HepG2 (cell line): ENCODE results near the gene ADAMTS12. TPM values are rescaled to one million over a fixed set of nuclear protein-coding genes. Genes with fewer than 3 reads are reported as not detected.

ENCODE experiments used
- ATAC-seq: fragments of 200-7000 bp; cut with Tn5 transposase; 3 replicates; pipeline ENCODE4 v1.9.1; 2020; ENCODE audit warnings: mild to moderate bottlenecking, moderate library complexity
- BruUV-seq: library from RNA; stranded (reverse); fragments of 400-500 nt; replicated peaks from 2 replicates; lab custom pipeline; 2021; lab: Mats Ljungman, UMichigan
- CTCF ChIA-PET: fragments of 300-600 bp; formaldehyde crosslinking; extraction: SDS; loops from one replicate; lab custom pipeline; 2021; ENCODE audit warnings: low total read pairs, inconsistent platforms, low intra/inter-chr PET ratio; lab: Yijun Ruan, JAX
- POLR2A ChIA-PET: fragments of 350-600 bp; sonication (Branson Sonifier 250); formaldehyde crosslinking; loops from one replicate; lab custom pipeline; 2020; ENCODE audit warnings: antibody characterized with exemption, inconsistent platforms; lab: Yijun Ruan, JAX
- DNase-seq: peaks from one replicate; pipeline ENCODE4 v3.0.0-alpha.2; 2015; ENCODE audit warnings: low spot score
- FAIRE-seq: peaks from 3 replicates; lab custom pipeline; 2011; peaks lifted over from hg19 to GRCh38; lab: Jason Lieb, UNC
- H2AFZ ChIP-seq: one replicate; pipeline ENCODE4 v1.6.1; 2011; ENCODE audit warnings: low read length, inconsistent platforms
- H3K27ac ChIP-seq: fragments of 300-600 bp; 3 replicates; pipeline ENCODE4 v1.8.0; 2011; ENCODE audit warnings: mixed run types, mild to moderate bottlenecking, mixed read lengths, low read length, inconsistent platforms; ENCODE audit not compliant: insufficient read depth; ENCODE audit errors: extremely low read length
- H3K27me3 ChIP-seq, 2 experiments: fragments of 200-600 bp in 1 of 2; 2 replicates in 1 of 2; 3 replicates in 1 of 2; pipeline versions ENCODE4 v1.6.0 to v1.8.0; 2011; ENCODE audit warnings: low read length in 2 of 2, mild to moderate bottlenecking in 2 of 2, moderate library complexity in 2 of 2, inconsistent platforms in 1 of 2; ENCODE audit not compliant: insufficient read depth in 2 of 2, control insufficient read depth in 1 of 2
- H3K36me3 ChIP-seq, 2 experiments: fragments of 200-600 bp in 1 of 2; replicated peaks in 1 of 2; 2 replicates in 1 of 2; 3 replicates in 1 of 2; pipeline versions ENCODE4 v1.5.1 to v1.8.0; 2011; ENCODE audit warnings: low read length in 2 of 2, inconsistent platforms in 1 of 2; ENCODE audit not compliant: insufficient read depth in 2 of 2, control insufficient read depth in 1 of 2
- H3K4me1 ChIP-seq: 2 replicates; pipeline ENCODE4 v1.5.1; 2012; ENCODE audit warnings: low read length, inconsistent platforms; ENCODE audit not compliant: insufficient read depth
- H3K4me2 ChIP-seq: 2 replicates; pipeline ENCODE4 v1.6.0; 2011; ENCODE audit warnings: low read depth, low read length, inconsistent platforms
- H3K4me3 ChIP-seq, 3 experiments: fragments of 200-600 bp in 1 of 3; sonication (generic), shearing (Covaris generic) in 1 of 3; replicated peaks in 1 of 3; 2 replicates each; pipeline ENCODE4 v1.5.1; 2011 to 2016; ENCODE audit warnings: low read length in 3 of 3, inconsistent platforms in 2 of 3, low read depth in 2 of 3, mild to moderate bottlenecking in 2 of 3, control low read depth in 1 of 3, mixed read lengths in 1 of 3; ENCODE audit not compliant: insufficient read depth in 1 of 3
- H3K79me2 ChIP-seq: one replicate; pipeline ENCODE4 v1.6.1; 2011; ENCODE audit warnings: low read length, inconsistent platforms; ENCODE audit not compliant: insufficient read depth
- H3K9ac ChIP-seq: 2 replicates; pipeline ENCODE4 v1.6.0; 2011; ENCODE audit warnings: mild to moderate bottlenecking, low read depth, low read length, inconsistent platforms; ENCODE audit not compliant: insufficient read depth
- H3K9me3 ChIP-seq: 2 replicates; pipeline ENCODE4 v1.5.1; 2012; ENCODE audit warnings: mild to moderate bottlenecking, low read length
- H4K20me1 ChIP-seq: 2 replicates; pipeline ENCODE4 v1.6.0; 2011; ENCODE audit warnings: inconsistent platforms, mild to moderate bottlenecking, low read length, moderate library complexity; ENCODE audit not compliant: insufficient read depth
- HOXA3 ChIP-seq: sonication (generic); formaldehyde crosslinking; IDR thresholded peaks from 2 replicates; pipeline ENCODE4 v1.5.0; 2020; ENCODE audit warnings: missing genetic modification reagents
- KDM3A ChIP-seq: IDR thresholded peaks from 2 replicates; pipeline ENCODE4 v1.6.1; 2018; ENCODE audit warnings: low read depth, missing compliant biosample characterization
- MBNL3 ChIP-seq: fragments of 250-450 bp; sonication (Bioruptor Pico); conservative IDR thresholded peaks from 2 replicates; pipeline ENCODE4 v1.8.0; 2022; ENCODE audit warnings: mild to moderate bottlenecking, inconsistent platforms
- PITX1 ChIP-seq: sonication (generic); formaldehyde crosslinking; IDR thresholded peaks from 2 replicates; pipeline ENCODE4 v1.5.1; 2020; ENCODE audit warnings: mild to moderate bottlenecking, missing genetic modification reagents
- RARG ChIP-seq: sonication (generic); formaldehyde crosslinking; IDR thresholded peaks from 2 replicates; pipeline ENCODE4 v1.4.0; 2020; ENCODE audit warnings: low read depth, mild to moderate bottlenecking, missing genetic modification reagents
- RBAK ChIP-seq: sonication (generic); formaldehyde crosslinking; IDR thresholded peaks from 2 replicates; pipeline ENCODE4 v1.5.1; 2020; ENCODE audit warnings: mild to moderate bottlenecking, missing genetic modification reagents
- RNF2 ChIP-seq: fragments of 450-650 bp; conservative IDR thresholded peaks from 2 replicates; pipeline ENCODE4 v1.6.1; 2016; ENCODE audit warnings: low read depth
- YY1 ChIP-seq: IDR thresholded peaks from 2 replicates; pipeline ENCODE4 v1.6.1; 2011; ENCODE audit warnings: low read length, low read depth, moderate library complexity, mild to moderate bottlenecking; ENCODE audit not compliant: insufficient read depth, insufficient replicate concordance
- ZNF143 ChIP-seq: sonication (generic); formaldehyde crosslinking; IDR thresholded peaks from 2 replicates; pipeline ENCODE4 v1.4.0; 2020; ENCODE audit warnings: missing genetic modification reagents
- ZNF34 ChIP-seq: sonication (generic); formaldehyde crosslinking; IDR thresholded peaks from 2 replicates; pipeline ENCODE4 v1.4.0; 2020; ENCODE audit warnings: mild to moderate bottlenecking, missing genetic modification reagents, borderline replicate concordance
- ZNF7 ChIP-seq: IDR thresholded peaks from 2 replicates; pipeline ENCODE4 v1.6.1; 2016; ENCODE audit warnings: missing biosample characterization, missing genetic modification reagents
- ZNF773 ChIP-seq: sonication (generic); formaldehyde crosslinking; IDR thresholded peaks from 2 replicates; pipeline ENCODE4 v1.4.0; 2020; ENCODE audit warnings: missing genetic modification reagents, borderline replicate concordance
- ZNF816 ChIP-seq: sonication (generic); formaldehyde crosslinking; IDR thresholded peaks from 2 replicates; pipeline ENCODE4 v1.8.0; 2022; ENCODE audit warnings: missing genetic modification reagents, mild to moderate bottlenecking, borderline replicate concordance
- ZNF878 ChIP-seq: sonication (generic); formaldehyde crosslinking; IDR thresholded peaks from 2 replicates; pipeline ENCODE4 v1.8.1; 2023; ENCODE audit warnings: mild to moderate bottlenecking, missing genetic modification reagents, moderate library complexity
- ZNF891 ChIP-seq: sonication (generic); formaldehyde crosslinking; IDR thresholded peaks from 2 replicates; pipeline ENCODE4 v1.5.0; 2020; ENCODE audit warnings: mild to moderate bottlenecking, missing genetic modification reagents
- ZSCAN29 ChIP-seq: sonication (generic); formaldehyde crosslinking; conservative IDR thresholded peaks from 2 replicates; pipeline ENCODE4 v1.4.0; 2020; ENCODE audit warnings: mild to moderate bottlenecking, missing genetic modification reagents
- WGBS: methylation state at CpG from one replicate; pipeline ENCODE4 v1.1.6; 2017; ENCODE audit warnings: low lambda C conversion rate; 5-methylcytosine and 5-hydroxymethylcytosine counted together
- in situ Hi-C: cut with HindIII; loops from 2 replicates; pipeline ENCODE4 v1.10.0; 2017; ENCODE audit warnings: low pct_unique_long_range_greater_than_20kb; ENCODE audit not compliant: extremely low pct_ligation_motif_present
- intact Hi-C: fragments of 100-400 bp; cut with micrococcal nuclease; formaldehyde crosslinking; loops from one replicate; pipeline ENCODE4 v1.10.0; 2022; ENCODE audit not compliant: unreplicated experiment
- polyA plus RNA-seq, 8 experiments: library from polyadenylated mRNA; depleted of rRNA in 3 of 8; stranded (reverse) in 7 of 8; unstranded in 1 of 8; fragments of >200 nt; fragmentation: Illumina TruSeq in 4 of 8; extraction: Trizol in 4 of 8; gene quantifications; 2 replicates each; pipeline versions ENCODE4 v1.2.1 to v1.2.3, GENCODE V29; 2011 to 2016; ENCODE audit warnings: low read depth in 4 of 8, missing spikeins in 1 of 8, mixed read lengths in 1 of 8; ENCODE audit not compliant: insufficient read depth in 1 of 8
- total RNA-seq, 5 experiments: library from RNA; depleted of rRNA; stranded (reverse); fragments of >200 nt; fragmentation: Illumina TruSeq; extraction: Trizol; gene quantifications; 2 replicates each; pipeline ENCODE4 v1.2.3, GENCODE V29; 2016; ENCODE audit warnings: low read depth in 1 of 5
- TF ChIP-seq, protein P1 (sequence below): IDR thresholded peaks from 2 replicates; pipeline ENCODE4 v1.6.1; 2016; ENCODE audit warnings: missing genetic modification reagents, missing compliant biosample characterization
- TF ChIP-seq, protein P2 (sequence below): sonication (generic); formaldehyde crosslinking; IDR thresholded peaks from 2 replicates; pipeline ENCODE4 v1.5.0; 2020; ENCODE audit warnings: mild to moderate bottlenecking, low read depth, missing genetic modification reagents, borderline replicate concordance

ADAMTS12 gene
- total and polyA plus RNA-seq, 2 of the 13 experiments (the other 11 are each of a cell fraction or from before 2014, with no cell fraction given), result 0.03 TPM; not detected in 1

DNA sequence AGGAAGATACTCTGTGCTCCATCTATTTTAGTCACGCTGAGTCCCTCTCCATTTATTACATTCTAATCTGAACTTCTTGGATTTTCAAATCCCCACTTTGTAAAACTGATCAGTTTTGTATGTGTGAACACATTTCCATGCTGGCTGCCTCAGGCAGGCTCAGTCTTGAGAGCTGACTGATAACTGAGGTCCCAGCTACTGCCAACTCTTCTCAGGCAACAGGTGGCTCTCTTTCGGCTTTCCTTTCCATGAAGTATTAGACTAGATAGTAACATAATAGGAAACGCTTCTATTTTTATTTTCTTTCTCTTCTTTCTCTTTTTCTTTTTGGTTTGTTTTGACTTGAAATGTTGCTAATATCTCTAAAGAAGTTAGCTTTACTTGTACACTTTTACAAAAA, 312.6 kb downstream of the ADAMTS12 start:
- Histone ChIP-seq H3K4me3 (no peak overlapping the region), H2AFZ (no peak overlapping the region), H3K27me3 (peaks cover 0 to 13% of the 10 kb centered on the region in 2 experiments; a peak in 2 of 5 replicates), H3K4me1 (peaks cover 25% of the 10 kb centered on the region), H3K79me2 (no peaks in the 10 kb centered on the region), H4K20me1 (no peaks in the 10 kb centered on the region), H3K9ac (no peak overlapping the region), H3K9me3 (no peaks in the 10 kb centered on the region), H3K27ac (no peak overlapping the region), H3K36me3 (no peaks in the 10 kb centered on the region), H3K4me2 (no peak overlapping the region)
- FAIRE-seq (no peak), DNase-seq (no peak), ATAC-seq (no peak)
- in situ Hi-C loops, result no loop called here
- POLR2A ChIA-PET, result no interaction called here
- TF ChIP-seq ZNF773 (CRISPR knock-in tag), result no peak
- CTCF ChIA-PET, result no interaction called here
- BruUV-seq, result no TSS peak
- 36% methylated on average over 3 of the region's 3 CpGs for WGBS
- intact Hi-C loops, result no loop called here

DNA sequence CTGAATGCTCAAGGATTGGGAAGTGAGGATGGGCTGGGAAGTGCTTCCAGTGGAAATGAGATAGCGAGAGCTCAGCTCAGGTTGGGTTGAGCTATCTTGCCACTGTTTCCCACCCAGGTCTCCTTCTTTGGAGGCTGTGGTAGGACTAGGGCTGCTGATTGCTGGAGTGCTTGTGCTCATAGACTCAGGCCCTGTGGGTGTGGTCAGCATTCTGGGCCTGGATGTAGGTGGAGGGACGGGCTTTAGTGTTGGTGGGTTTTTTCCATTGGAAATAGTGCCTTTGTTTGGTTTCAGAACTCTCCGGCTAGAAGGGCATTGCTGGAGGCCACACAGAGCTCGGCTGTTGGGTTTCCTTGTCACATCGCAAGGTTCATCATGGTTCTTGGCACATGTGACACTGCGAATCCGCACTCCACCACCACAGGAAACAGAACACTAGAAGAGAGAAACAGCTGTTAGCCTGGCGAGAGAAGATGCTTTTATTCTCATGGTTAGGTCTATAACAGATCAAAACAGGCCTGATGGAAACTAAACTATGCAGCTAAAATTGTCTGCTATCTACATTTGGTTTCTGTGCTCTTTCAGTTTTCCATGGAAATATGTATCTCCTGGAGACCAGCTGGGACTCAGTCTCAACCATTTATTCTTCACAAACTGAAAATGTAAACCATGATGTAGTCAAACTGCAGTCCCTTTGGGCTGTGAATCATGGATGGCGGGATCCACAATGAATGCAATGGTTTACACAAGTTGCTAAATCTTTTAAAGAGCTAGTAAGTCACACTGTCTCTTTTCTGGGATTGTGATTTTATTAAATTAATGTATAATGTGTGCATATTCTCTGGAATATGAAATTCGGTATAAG, 314.8 kb downstream of the ADAMTS12 start:
- ATAC-seq (no peak), FAIRE-seq (no peak), DNase-seq (no peak)
- ChIA-PET POLR2A (no interaction called here), CTCF (no interaction called here)
- Histone ChIP-seq H2AFZ (no peak overlapping the region), H3K36me3 (no peaks in the 10 kb centered on the region), H3K4me1 (peaks cover 5% of the 10 kb centered on the region), H3K4me3 (no peak overlapping the region), H4K20me1 (no peaks in the 10 kb centered on the region), H3K79me2 (no peaks in the 10 kb centered on the region), H3K9ac (no peak overlapping the region), H3K4me2 (no peak overlapping the region), H3K27ac (no peak overlapping the region), H3K27me3 (peaks cover 0 to 13% of the 10 kb centered on the region in 2 experiments; a peak in 2 of 5 replicates), H3K9me3 (no peaks in the 10 kb centered on the region)
- BruUV-seq, result no TSS peak
- in situ Hi-C loops, result no loop called here
- 47% methylated on average over 9 of the region's 10 CpGs for WGBS
- intact Hi-C loops, result no loop called here
- TF ChIP-seq ZNF878 (CRISPR knock-in tag) (no peak), RARG (CRISPR knock-in tag) (no peak), ZNF816 (no peak), RNF2 (no peak), ZNF143 (CRISPR knock-in tag) (no peak), YY1 (no peak), MBNL3 (no peak), KDM3A (CRISPR knock-in tag) (no peak), PITX1 (no peak), ZNF7 (CRISPR knock-in tag) (no peak), ZSCAN29 (no peak), ZNF891 (CRISPR knock-in tag) (no peak), HOXA3 (CRISPR knock-in tag) (no peak), ZNF34 (CRISPR knock-in tag) (no peak), RBAK (CRISPR knock-in tag) (no peak)
- TF ChIP-seq, protein P1, sequence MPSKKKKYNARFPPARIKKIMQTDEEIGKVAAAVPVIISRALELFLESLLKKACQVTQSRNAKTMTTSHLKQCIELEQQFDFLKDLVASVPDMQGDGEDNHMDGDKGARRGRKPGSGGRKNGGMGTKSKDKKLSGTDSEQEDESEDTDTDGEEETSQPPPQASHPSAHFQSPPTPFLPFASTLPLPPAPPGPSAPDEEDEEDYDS (CRISPR knock-in tag), result no peak
- TF ChIP-seq, protein P2, sequence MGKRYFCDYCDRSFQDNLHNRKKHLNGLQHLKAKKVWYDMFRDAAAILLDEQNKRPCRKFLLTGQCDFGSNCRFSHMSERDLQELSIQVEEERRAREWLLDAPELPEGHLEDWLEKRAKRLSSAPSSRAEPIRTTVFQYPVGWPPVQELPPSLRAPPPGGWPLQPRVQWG (CRISPR knock-in tag), result no peak
